Cardiac muscle cell (in vitro differentiated cells and primary cell): Measurements from ENCODE around the gene LAMA3. TPM values are rescaled to one million over a fixed set of nuclear protein-coding genes. Genes with fewer than 3 reads are reported as not detected.

Source experiments
- DNase-seq, 2 donors: peaks; one replicate each; pipeline versions ENCODE4 v3.0.0 to v3.0.0-alpha.2; 2010 to 2017; ENCODE audit warnings: low read depth in 1 of 2, low spot score in 1 of 2
- H3K27ac ChIP-seq: fragments of 200-600 bp; sonication (generic); 2 replicates; pipeline ENCODE4 v1.5.1; 2016
- H3K27me3 ChIP-seq: fragments of 200-600 bp; sonication (generic); 2 replicates; pipeline ENCODE4 v1.6.0; 2016; ENCODE audit warnings: control low read depth
- H3K36me3 ChIP-seq: fragments of 200-600 bp; sonication (generic); 2 replicates; pipeline ENCODE4 v1.5.1; 2016; ENCODE audit warnings: control low read depth
- H3K4me1 ChIP-seq: fragments of 200-600 bp; sonication (generic); 2 replicates; pipeline ENCODE4 v1.8.1; 2017; ENCODE audit warnings: low read depth, mild to moderate bottlenecking, mixed run types
- H3K4me3 ChIP-seq: fragments of 200-600 bp; sonication (generic); 2 replicates; pipeline ENCODE4 v1.5.1; 2016; ENCODE audit warnings: mild to moderate bottlenecking
- H3K9me3 ChIP-seq: fragments of 200-600 bp; sonication (generic); 2 replicates; pipeline ENCODE4 v1.5.1; 2017; ENCODE audit warnings: low read depth, mild to moderate bottlenecking, control low read depth
- CTCF ChIP-seq: IDR thresholded peaks from 2 replicates; pipeline ENCODE4 v1.5.1; 2012; ENCODE audit warnings: low read depth, mild to moderate bottlenecking, low read length
- polyA plus RNA-seq: library from polyadenylated mRNA; unstranded; fragments of >200 nt; fragmentation: Nextera tagmentation; extraction: Ambion mirVana; gene quantifications from 2 replicates; pipeline ENCODE4 v1.2.1, GENCODE V29; 2016
- total RNA-seq: library from RNA; depleted of rRNA; stranded (reverse); fragments of >200 nt; gene quantifications from 2 replicates; pipeline ENCODE4 v1.2.3, GENCODE V29; 2016

Gene LAMA3
- total and polyA plus RNA-seq, 2 experiments from 2014 or later, result 0.18 TPM; not detected in 1

GRCh38 chr18:23938043-23938756, 248.9 kb downstream of the LAMA3 start:
- DNase-seq, result no peak
- Histone ChIP-seq H3K36me3 (no peaks in the 10 kb centered on the region), H3K27ac (no peak overlapping the region), H3K4me3 (no peak overlapping the region), H3K9me3 (no peaks in the 10 kb centered on the region), H3K4me1 (peaks cover 16% of the 10 kb centered on the region), H3K27me3 (no peaks in the 10 kb centered on the region)
- TF ChIP-seq CTCF, result no peak

GRCh38 chr18:23938901-23939341, 249.7 kb downstream of the LAMA3 start:
- Histone ChIP-seq H3K4me1 (peaks cover 16% of the 10 kb centered on the region), H3K36me3 (no peaks in the 10 kb centered on the region), H3K4me3 (no peak overlapping the region), H3K9me3 (no peaks in the 10 kb centered on the region), H3K27me3 (no peaks in the 10 kb centered on the region), H3K27ac (no peak overlapping the region)
- DNase-seq, result no peak
- TF ChIP-seq CTCF, result no peak

- H3K9me3 ChIP-seq, result no peaks in the 10 kb centered on the region
- H3K27me3 ChIP-seq, result no peaks in the 10 kb centered on the region
- H3K4me1 ChIP-seq, result peaks cover 16% of the 10 kb centered on the region
- no peak overlapping the region for H3K4me3 ChIP-seq
- peak in 1 of 2 donors; percentile 49 for DNase-seq
- no peaks in the 10 kb centered on the region for H3K36me3 ChIP-seq
- TF ChIP-seq CTCF, result no peak
- no peak overlapping the region for H3K27ac ChIP-seq
These were observed 250.1 kb downstream of the LAMA3 start for GRCh38 chr18:23939366-23939765.

GRCh38 chr18:23939896-23940295, 250.6 kb downstream of the LAMA3 start:
- peaks cover 16% of the 10 kb centered on the region for H3K4me1 ChIP-seq
- no peak overlapping the region for H3K4me3 ChIP-seq
- TF ChIP-seq CTCF, result no peak
- no peak overlapping the region for H3K27ac ChIP-seq
- H3K36me3 ChIP-seq, result no peaks in the 10 kb centered on the region
- no peaks in the 10 kb centered on the region for H3K27me3 ChIP-seq
- no peak for DNase-seq
- H3K9me3 ChIP-seq, result no peaks in the 10 kb centered on the region

GRCh38 chr18:23941791-23942190, 252.5 kb downstream of the LAMA3 start:
- DNase-seq, result no peak
- Histone ChIP-seq H3K36me3 (no peaks in the 10 kb centered on the region), H3K27me3 (no peaks in the 10 kb centered on the region), H3K27ac (no peak overlapping the region), H3K4me1 (peaks cover 16% of the 10 kb centered on the region), H3K9me3 (no peaks in the 10 kb centered on the region), H3K4me3 (no peak overlapping the region)
- TF ChIP-seq CTCF, result no peak
